COR-L47 (cell line): ENCODE data around the gene HNRNPH1.

Source experiments
- DNase-seq: peaks from one replicate; lab custom pipeline; 2025; lab: John Stamatoyannopoulos, UW

Gene HNRNPH1

DNA sequence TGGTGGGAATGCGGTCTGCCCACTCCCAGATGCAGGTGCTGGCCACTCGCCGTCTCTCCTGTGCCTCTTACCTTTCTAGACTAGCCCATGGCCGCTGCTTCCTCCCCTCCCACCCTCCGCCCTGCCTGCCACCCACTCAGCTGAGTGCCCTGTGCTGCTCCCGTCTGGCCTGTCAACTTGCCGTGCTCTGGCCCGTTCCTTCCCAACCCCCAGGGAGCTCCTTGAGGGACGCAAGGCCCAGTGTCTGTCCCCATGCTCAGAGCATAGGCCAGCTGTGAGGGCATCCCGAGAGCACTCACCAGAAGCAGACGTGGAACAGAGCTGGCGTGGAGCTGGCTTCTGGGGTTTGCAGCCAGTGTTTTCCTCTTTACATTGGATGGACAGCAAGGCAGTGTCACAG is 20.2 kb downstream of the HNRNPH1 start:
- no peak for DNase-seq

DNA sequence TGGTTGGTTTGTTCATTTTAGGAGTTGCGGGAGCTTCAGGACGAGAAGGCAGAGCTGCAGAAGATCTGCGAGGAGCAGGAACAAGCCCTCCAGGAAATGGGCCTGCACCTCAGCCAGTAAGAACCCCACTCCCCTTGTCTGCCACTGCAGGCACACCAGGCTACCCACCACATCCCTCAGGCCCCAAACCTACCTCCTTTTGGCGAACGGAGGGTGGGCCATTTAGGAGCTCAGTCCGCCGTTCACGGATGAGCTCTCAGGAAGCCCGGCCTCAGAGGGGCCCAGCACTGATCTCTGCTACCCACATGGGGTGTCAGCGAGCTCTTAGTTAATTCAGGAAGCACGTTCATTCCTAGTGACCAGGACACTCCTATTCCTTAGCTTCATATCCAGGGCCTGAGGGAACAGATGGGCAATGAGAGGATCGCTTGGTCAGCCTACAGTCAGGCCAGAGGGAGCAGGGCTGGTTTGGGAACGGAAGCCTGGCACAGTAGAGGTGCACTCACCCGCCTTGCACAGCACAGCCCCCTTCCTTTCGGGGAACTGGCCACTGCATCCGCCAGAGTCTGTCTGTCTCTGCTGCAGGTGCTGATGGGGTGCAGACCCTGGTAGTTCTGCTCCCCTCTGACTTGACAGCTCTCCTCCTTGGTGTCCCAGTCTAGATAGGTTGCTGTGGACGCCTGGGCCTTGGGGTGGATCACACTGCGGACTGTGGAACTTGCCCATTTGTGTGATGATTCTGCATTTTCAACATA is 21.4 kb downstream of the HNRNPH1 start:
- DNase-seq = no peak

- DNase-seq = no peak
Observed at GRCh38 chr5:179599973-179600372, 23.5 kb downstream of the HNRNPH1 start.

GRCh38 chr5:179599566-179599965 is 23.9 kb downstream of the HNRNPH1 start:
- no peak for DNase-seq

DNA sequence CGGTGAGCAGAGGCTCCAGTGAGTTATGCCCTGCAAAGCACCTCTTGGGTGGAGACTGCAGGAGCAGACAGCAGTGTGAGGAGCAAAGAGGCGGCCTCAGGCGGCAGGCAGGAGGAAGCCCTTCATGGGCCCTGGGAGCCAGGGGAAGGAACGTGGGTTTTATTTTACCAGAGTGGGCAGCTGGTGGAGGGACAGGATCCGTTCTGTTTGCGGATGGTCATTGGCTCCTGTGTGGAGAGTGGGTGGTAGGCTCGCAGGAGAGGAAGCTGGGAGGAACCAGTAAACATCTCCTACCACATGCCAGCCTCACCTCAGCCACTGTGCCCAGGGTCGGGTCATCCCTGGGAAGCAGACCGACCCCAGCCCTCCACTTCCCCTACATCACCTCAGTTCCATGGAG is 24.4 kb downstream of the HNRNPH1 start:
- DNase-seq = no peak

- peak; percentile 93 for DNase-seq
Observed at GRCh38 chr5:179596421-179596820, 27.1 kb downstream of the HNRNPH1 start.

DNA sequence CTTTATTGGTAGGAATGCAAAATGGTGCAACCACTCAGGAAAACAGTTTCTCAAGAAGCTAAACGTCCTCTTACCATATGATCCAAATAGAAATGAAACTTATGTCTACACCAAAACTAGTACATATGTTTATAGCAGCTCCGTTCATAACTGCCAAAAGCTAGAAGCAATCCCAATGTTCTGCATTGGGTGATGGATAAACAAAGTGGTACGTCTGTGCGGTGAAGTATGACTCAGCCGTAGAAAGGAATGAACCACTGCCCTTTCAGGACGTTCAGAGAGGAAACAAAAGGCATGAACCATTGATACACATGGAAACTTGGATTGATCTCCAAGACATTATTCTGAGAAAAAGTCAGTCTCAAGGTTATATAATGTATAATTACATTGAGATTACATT is 27.6 kb downstream of the HNRNPH1 start:
- DNase-seq = no peak

- no peak for DNase-seq
Observed at GRCh38 chr5:179588166-179588565, 35.3 kb downstream of the HNRNPH1 start.

DNA sequence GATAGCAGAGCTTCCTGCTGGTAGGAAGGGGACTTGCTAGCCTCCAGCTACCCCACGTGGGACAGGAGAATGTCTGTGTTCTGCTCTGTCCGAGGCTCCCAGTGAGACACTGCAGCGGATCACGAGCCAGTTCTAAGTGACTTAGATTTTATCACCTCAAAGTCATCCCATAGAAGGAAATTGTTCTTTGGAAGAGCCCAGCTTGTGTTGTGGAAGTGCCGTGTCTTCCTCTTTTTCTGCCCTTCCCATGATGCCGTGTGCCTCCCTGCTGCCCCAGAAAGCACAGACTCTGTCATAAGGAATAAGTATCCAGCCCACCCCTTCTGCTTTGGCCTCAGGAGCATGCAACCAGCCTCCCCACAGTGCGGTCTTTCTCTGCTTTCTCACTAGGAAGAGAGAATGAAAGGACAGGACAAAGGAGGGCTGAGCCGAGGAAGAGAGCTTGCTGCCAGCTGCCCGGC is 37.5 kb downstream of the HNRNPH1 start:
- no peak for DNase-seq

DNA sequence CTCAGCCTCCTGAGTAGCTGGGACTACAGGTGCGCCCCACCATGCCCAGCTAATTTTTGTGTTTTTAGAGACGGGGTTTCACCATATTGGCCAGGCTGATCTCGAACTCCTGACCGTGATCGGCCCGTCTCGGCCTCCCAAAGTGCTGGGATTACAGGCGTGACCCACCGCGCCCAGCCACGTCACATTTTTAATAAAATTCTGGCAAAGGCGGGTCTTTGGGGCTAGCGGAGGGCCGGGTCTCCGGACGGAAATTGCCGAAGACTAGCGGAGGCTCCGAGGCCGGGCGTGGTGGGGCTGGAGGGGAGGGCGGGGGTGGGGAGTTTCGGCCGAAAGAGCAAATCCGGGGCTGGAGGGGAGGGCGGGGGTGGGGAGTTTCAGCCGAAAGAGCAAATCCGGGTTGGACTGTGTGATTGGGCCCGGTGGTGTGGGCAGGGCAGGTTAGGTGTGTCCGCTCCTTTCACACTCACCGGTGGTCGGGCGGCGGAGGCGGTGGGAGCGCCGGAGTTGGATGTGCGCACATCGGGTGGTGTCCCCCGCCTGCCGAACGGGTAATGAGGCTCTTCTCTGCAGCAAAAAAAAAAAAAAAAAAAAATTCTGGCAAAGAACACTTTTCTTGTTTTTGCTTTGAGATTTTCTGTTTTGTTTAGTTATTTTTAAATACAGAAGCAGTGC is 46.0 kb downstream of the HNRNPH1 start:
- no peak for DNase-seq

GRCh38 chr5:179572386-179572785 is 51.1 kb downstream of the HNRNPH1 start:
- no peak for DNase-seq

GRCh38 chr5:179568721-179569120 is 54.8 kb downstream of the HNRNPH1 start:
- no peak for DNase-seq

DNA sequence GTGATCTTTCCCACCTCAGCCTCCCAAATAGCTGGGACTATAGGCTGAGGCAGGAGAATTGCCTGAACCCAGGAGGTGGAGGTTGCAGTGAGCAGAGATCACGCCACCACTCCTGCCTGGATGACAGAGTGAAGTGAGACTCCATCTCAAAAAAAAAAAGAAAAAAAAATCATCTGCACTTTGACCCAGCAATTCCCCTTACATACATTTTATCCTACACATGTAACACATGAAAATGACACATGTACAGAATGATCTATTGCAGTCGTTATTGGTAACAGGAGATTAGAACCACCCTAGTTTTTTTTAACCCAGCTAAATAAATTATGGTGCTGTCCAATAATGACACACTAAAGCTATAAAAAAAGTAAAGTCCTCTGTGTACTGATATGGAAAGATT is 58.9 kb downstream of the HNRNPH1 start:
- no peak for DNase-seq
